ENCODE data around the gene POLR3E.
"Not testable (repeated sequence)": the region's sequence is repeated elsewhere in the genome, so short reads cannot be mapped to it uniquely, and the experiment has no call there.

POLR3E gene

DNA sequence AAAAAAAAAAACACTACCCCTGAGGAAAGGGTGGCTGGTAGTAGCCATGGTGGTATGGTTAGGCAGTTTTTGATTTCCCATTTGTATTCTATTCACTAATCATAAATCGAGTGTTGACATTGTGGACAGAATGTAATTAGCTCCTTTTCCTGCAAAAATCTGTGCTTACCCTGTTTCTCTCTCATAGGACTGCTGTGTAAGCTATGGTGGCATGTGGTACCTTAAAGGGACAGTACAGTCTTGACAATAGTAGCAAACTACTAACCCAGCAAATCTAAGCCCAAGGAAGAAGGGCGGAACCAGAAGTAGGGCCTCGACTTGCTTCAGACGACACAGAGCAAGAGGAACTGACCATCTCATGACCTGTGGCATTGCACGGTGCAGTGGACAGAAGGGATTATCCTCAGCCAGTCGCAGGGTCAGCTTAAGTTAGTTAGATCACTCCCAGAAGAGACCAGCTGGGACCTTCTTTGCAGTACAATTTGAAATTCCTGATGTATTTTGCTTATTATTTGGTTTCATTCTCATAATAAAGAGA, 36.3 kb downstream of the POLR3E start:
- DNase-seq (ENCODE audit: low spot score): no peak

- no peak for DNase-seq (ENCODE audit: low spot score)
Observed at GRCh38 chr16:22335668-22336246, 38.5 kb downstream of the POLR3E start.

GRCh38 chr16:22336581-22336980, 39.4 kb downstream of the POLR3E start:
- DNase-seq (ENCODE audit: low spot score): no peak

DNA sequence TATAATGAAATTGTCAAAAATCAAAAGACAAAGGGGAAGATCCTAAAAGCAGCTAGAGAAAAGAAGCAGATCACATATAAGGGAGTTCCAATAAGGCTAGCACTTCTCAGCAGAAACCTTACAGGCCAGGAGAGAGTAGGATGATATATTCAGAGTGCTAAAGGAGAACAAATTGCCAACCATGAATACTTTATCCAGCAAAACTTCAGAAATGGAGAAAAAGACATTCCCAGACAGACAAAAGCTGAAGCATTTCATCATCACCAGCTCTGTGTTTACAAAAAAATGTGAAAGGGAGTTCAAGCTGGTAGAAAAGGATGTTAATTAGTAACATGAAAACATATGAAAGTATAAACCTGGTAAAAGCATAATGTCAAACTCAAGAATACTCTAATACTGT, 39.8 kb downstream of the POLR3E start:
- no peak for DNase-seq (ENCODE audit: low spot score)

DNA sequence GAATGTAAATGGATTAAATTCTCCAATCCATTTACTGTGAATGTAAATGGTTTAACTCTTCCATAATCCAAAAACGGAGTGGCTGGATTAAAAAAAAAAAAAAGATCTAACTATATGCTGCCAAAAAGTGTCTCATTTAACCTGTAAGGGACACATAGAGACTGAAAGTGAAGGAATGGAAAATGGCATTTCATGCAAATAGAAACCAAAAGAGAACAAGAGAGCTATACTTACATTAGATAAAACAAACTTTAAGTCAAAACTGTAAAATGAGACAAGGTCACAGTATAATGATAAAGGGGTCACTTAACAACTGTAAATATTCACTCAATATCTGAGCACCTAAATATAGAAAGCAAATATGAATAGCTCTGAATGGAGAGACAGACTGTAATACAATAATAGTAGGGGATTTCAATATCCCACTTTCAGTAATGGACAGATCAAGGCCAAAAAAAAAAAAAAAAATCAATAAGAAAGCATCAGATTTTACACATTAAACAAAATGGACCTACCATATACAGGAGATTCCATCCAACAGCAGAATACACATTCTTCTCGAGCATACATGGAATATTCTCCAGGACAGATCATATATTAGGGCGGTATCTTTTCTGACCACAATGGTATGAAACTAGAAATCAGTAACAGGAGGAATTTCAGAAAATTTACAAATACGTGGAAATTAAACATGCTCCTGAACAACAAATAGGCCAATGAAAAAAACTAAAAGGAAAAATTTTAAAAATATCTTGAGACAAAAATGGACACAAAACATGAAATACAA, 40.8 kb downstream of the POLR3E start:
- no peak for DNase-seq (ENCODE audit: low spot score)

DNA sequence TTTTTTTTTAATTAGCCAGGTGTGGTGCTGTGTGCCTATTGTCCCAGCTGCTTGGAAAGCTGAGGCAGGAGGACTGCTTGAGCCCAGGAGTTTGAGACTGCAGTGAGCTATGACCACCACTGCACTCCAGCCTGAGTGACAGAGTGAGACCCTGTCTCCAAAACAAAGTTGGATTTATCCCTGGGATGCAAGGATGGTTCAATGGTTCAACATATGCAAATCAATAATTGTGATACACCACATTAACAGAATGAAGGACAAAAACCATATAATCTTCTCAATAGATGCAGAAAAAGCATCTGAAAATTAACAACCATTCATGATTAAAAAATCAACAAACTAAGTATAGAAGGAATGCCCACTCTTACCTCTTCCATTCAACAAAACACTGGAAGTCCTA, 43.7 kb downstream of the POLR3E start:
- DNase-seq (ENCODE audit: low spot score): no peak

DNA sequence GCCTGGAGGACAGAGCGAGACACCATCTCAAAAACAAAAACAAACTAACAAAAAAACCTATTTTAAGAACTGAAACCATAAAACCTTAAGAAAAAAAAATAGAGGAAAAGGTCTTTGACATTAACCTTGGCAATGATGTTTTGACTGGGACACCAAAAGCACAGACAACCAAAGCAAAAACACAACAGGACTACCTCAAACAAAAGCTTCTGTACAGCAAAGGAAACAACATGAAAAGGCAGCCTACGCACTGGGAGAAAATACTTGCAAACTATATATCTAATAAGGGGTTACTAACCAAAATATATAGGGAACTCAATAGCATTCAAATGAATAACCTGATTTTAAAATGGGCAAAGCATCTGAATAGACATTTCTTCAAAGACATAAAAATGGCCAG, 44.9 kb downstream of the POLR3E start:
- no peak for DNase-seq (ENCODE audit: low spot score)

DNA sequence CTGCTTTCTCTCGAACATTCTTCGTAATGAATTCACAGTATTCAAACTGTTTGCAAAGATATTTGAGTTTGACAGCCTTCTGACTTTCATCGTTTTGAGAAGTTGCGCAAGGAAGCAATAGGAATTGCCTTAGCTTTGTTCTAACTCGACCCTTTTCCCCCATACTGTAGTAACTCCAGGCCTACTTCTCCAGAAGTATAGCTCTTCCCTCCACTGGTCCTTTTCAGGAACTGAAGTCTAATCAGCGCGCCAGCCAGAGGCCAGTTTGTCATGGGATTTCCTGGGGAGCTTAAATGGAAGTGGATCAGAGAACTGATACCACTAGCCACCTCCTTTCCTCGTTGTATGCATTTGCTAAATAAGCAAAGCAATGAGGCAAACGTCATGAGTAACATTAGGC, 49.3 kb downstream of the POLR3E start:
- no peak for DNase-seq (ENCODE audit: low spot score)

DNA sequence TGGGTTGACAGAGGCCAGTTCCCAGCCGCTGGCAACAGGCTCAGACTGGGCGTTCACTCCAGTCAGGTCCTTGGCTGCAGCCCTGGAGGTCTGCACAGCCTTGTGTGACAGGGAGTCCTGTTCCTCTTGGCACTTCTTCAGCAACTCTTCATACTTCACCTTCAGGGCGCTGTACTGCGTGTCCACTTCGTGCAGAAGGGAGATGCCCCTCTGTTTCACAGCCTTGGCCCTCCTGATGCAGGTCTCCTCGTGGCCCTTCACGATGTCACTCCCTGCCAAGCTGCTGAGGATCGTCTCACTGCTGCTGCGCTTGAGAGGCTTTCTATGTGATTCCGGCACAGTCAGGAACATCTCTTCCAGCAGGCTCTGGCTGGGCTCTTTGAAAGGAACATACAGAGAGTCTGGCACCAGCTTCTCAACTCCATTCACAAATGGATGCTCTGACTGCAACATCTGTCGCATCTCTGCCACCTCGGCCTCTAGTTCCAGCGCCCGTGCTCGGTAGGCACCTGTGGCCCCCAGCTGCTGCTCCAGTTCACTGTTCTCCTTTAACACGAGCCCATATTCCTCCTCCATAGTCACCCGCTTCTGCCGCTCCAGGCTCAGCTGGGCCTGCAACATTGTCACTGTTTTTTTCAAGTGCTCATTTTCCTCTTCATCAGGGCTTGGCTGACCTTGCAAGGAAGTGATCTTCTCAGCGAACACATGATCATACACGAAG, 50.1 kb downstream of the POLR3E start:
- DNase-seq (ENCODE audit: low spot score): no peak

DNA sequence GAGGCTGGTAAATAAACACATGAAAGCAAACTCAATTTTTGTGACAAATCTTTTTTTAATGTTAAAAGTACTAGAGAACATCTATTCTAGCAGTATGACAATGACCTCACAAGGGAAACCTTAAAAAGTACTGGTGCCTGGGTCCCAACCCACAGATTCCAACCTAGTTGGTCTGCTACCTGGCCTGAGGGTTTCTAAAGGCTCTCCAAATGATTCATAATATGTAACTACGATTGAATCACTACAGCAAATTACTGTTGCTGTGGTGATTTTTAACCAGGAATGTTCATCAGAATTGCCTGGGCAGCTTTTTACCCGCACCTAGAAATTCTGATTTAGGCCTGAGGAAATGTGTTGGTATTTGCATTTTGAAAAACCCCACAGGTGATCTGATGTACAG, 51.1 kb downstream of the POLR3E start:
- no peak for DNase-seq (ENCODE audit: low spot score)

DNA sequence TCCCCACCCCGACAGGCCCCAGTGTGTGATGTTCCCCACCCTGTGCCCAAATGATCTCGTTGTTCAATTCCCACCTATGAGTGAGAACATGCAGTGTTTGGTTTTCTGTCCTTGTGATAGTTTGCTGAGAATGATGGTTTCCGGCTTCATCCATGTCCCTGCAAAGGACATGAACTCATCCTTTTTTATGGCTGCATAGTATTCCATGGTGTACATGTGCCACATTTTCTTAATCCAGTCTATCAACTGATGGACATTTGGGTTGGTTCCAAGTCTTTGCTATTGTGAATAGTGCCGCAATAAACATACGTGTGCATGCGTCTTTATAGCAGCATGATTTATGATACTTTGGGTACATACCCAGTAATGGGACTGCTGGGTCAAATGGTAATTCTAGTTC, 53.8 kb downstream of the POLR3E start:
- not testable (repeated sequence) for DNase-seq (ENCODE audit: low spot score)

DNA sequence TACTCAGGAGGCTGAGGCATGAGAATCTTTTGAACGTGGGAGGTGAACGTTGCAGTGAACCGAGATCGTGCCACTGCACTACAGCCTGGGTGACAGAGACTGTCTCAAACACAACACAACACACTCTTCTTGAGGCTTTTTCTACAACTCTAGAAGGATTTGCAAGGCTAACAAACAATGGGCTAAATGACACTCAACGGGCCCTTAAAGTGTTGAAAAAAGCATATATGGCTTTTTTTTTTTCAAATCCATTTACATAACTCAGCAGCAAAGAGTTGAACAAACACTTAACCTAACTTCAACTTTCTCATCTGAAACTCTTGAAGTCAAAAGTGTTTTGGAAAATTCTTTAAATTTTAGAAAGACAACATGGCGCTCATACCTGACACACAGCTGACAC, 54.9 kb downstream of the POLR3E start:
- no peak for DNase-seq (ENCODE audit: low spot score)

- no peak for DNase-seq (ENCODE audit: low spot score)
Observed at GRCh38 chr16:22352723-22353122, 55.5 kb downstream of the POLR3E start.

DNA sequence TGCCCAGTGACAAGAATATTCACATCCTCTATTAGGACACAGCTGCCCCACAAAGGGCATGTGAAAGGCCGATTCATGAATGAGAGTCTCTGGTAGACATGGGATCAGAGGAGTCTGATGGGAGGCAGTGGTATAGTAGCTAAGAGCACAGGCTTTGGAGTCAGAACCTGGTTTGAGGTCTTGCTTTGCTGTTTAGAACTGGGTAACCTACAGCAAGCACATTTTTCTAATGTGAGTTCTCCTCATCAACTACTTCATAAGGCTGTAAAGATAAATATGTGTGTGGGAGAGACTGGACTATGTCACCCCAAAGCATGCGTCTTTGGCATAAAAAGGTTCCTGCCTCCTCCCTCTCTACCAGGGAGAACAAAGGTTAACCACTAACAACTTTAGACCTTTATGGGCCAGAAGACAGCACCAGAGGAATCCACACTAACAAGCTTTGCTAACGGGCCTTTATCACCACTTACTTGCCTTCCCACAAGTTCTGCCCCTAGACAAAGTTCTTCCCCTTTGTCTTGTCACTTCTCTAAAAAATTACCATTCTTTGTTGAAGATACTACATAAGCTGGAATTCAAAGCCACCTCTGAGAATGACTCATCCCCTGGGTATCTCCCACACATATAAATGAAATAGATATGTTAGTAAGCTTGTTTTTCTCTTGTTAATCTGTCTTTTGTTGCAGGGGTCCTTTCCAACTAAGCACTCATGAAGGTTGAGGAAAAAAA, 56.1 kb downstream of the POLR3E start:
- no peak for DNase-seq (ENCODE audit: low spot score)

DNA sequence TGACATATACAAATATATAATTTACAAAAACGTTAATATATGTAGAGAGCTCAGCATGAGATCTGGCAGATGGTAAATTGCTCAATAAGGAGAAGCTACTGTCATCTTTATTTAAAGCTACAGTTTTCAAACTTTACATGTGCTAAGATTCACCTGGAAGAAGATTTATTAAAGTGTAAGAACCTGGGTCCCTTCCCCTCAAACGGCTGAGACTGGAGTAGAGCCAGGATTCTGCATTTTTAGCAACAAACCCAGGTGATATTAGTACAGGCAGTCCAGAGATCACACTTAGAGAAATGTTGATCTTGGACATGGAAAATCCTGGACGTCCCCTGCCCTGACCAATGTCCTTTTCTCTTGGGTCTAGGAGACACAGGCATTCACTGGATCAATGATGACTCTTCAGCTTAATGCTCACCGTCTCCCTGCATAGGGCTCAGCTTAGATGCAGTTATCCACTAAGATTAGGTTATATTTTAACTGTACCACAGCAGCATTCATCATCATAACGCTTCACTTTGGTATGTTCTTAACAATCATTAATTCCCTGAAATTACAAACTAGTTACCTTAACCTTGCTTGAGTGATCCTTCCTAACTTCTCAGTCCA, 56.8 kb downstream of the POLR3E start:
- DNase-seq (ENCODE audit: low spot score): no peak

GRCh38 chr16:22355487-22355908, 58.3 kb downstream of the POLR3E start:
- DNase-seq (ENCODE audit: low spot score): no peak

- no peak for DNase-seq (ENCODE audit: low spot score)
Observed at GRCh38 chr16:22356930-22357634, 59.9 kb downstream of the POLR3E start.

DNA sequence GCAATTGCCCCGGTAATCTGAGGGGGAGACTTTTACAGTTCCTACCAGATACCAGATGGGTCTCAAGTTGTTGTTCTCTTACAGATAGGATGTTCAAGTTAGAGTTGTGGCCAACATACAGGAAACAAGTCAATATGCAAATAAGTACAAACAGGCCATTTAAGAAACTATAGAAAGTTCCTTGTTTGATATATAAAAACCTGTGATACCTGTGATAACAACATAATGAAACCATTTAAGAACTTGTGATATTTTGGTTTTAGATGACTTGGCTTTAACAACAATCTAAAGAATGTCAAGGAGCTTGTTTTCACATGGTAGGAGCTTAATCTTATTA, 60.4 kb downstream of the POLR3E start:
- DNase-seq (ENCODE audit: low spot score): no peak

DNA sequence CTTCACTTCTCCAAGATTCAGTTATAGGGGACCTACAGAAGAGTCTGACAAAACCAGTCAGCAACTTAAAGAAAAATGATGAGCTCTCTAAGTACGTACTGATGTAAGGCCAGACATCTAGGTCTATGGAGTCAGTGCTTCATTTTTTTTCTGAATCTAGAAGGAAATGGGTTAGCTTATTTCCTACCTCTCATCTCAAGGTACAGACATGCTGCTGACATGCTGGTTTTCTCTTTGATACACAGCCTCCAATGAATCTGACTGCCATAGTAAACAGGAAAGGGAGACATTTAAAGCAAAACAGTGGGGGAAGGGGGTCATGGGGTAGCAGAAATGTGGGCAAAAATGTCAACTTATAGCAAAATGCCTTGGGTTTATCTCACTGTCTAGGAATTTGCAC, 60.8 kb downstream of the POLR3E start:
- no peak for DNase-seq (ENCODE audit: low spot score)

DNA sequence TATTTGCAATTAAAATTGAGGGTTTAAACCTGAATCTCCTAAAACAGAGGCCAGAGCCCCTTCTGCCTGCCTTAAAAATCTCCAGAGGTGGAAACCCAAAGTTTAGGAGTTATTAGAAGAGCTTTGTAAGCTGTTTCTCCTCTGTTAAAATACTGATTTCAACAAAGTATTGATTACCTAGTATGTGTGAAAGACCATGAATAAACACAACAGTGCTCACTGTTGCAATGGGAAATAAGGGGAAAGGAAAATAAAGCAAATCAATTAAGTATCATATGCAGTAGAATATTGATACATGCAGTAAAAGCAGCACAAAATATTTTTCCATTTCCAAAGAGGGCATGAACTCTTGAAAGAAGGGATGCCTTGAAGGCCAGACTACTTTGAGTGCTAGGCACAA, 62.5 kb downstream of the POLR3E start:
- DNase-seq (ENCODE audit: low spot score): no peak

GRCh38 chr16:22360963-22361659, 63.9 kb downstream of the POLR3E start:
- peak; percentile 22 for DNase-seq (ENCODE audit: low spot score)

Data from hematopoietic multipotent progenitor cell treated with erythropoietin and hydrocortisone succinate and interleukin-3 and kit ligand, for 15 days (in vitro differentiated cells).